Activated CD4-positive, alpha-beta T cell treated with anti-CD3 and anti-CD28 coated beads, Interleukin-2, amount 50 U/mL, for 16 hours (primary cell): ENCODE data around the gene RELT.

Experiments
- DNase-seq: peaks from one replicate; pipeline ENCODE4 v3.0.0-alpha.2; 2020

RELT gene

DNA sequence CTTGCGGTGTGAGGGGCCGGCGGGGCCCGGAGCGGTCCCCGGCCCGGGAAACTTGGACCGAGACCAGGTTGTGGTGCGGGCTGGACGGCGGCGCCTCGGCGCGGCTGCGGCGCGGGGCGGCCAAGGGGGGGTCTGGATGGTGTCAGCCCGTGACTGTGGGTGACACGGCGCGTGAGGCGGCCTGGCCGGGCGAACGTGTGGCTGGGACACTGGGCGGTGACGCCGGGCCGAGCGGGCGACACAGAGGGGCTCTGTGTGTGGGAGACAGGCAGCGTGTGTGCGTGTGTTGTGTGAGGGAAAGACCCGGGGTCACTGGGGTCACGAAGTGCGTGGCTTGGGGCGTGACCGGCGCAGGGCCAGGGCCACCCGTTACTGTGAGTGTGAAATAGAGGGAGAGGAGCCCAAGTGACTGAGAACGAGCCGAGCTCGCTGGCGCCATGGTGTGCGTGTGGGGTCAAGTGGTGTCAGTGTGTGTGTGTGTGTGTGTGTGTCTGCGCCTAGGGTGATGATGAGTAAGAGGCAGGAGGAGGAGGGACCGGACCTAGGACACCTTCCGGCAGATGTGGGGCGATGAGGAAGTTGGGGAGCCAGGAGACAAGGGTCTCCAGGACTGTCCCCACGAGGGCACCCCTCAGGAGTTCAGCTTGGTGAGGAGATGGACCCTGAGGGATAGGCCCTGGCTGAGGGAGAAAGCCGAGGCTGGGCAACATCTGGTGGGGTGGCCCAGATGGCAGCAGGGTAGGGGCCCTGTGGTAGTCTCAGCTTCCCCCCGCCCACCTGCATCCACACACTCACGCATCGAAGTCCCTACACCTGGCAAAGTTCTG is 817 bp downstream of the RELT start:
- peak; percentile 80 for DNase-seq

DNA sequence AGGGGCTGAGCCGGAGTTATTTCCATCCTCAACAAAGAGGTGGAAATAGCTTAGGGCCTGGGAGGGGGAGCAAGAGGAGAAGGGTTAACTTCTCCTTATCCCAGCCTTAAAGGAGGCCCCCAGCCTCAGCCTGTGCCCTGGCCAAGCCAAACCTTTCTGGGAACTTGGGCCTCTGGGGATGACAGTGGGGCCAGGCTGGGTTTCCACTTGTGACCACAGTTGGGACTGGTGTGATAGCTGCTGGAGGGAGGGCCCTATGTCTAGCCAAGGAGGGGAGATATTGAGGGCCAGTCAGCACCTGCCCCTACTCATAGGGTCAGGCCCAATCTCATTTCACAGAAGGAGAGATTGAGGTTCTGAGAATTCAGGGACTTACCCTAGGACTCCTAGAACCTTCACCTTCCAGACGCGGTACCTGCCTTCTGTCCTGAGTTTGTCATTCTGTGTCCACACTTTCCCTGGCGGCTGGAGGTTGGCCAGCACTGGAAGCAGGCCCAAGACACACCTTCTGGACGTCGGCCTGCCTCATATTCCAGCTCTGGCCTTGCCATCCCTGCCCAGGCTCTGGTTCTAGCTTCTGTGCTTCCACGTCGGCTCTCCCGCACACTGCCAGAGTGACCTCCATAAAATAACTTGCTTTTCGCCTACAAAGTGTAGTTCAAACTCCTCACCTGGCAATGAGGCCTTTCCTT is 3.1 kb downstream of the RELT start:
- no peak for DNase-seq

DNA sequence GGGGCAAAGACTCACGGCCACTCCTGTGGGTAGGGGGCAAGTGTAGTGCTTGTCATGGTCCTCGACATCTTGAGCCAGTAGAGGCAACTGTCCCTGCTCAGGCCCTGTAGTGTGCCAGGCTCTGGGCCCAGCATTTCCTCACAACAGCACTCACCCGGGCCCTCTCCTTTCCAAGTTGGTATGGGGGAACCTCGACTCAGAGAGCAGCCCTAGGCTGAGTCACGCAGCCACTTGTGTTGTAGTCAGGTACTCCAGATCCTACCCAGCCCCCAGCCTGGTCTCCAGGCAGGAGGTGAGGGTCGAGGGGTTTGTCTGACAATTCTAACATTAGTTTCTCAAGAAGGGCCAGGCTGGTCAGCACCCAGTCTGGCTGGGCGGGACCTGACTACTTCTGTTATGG is 4.1 kb downstream of the RELT start:
- DNase-seq, result no peak

GRCh38 chr11:73380897-73381410 is 4.8 kb downstream of the RELT start:
- DNase-seq, result no peak

DNA sequence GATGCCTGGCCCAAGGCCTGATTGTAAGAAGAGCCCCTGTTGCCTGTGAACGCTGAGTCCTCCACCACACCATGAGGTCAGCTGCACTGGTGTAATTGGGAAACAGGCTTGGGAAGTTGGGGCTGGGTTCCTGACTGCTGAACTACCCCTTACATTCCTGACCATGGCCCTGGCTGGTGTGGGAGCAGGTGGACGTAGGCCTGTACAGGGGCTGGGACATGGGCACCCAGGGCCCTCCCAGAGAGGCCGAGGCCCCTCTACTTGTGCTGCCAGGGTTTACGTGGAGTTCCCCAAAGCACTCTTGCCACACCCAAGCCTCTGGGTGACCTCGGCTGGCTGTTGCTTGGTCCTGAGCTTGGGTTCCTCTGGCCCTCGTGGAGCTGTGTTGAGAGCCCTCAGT is 5.4 kb downstream of the RELT start:
- DNase-seq, result no peak

GRCh38 chr11:73382183-73382582 is 6.0 kb downstream of the RELT start:
- no peak for DNase-seq

GRCh38 chr11:73382747-73383146 is 6.5 kb downstream of the RELT start:
- DNase-seq, result no peak

DNA sequence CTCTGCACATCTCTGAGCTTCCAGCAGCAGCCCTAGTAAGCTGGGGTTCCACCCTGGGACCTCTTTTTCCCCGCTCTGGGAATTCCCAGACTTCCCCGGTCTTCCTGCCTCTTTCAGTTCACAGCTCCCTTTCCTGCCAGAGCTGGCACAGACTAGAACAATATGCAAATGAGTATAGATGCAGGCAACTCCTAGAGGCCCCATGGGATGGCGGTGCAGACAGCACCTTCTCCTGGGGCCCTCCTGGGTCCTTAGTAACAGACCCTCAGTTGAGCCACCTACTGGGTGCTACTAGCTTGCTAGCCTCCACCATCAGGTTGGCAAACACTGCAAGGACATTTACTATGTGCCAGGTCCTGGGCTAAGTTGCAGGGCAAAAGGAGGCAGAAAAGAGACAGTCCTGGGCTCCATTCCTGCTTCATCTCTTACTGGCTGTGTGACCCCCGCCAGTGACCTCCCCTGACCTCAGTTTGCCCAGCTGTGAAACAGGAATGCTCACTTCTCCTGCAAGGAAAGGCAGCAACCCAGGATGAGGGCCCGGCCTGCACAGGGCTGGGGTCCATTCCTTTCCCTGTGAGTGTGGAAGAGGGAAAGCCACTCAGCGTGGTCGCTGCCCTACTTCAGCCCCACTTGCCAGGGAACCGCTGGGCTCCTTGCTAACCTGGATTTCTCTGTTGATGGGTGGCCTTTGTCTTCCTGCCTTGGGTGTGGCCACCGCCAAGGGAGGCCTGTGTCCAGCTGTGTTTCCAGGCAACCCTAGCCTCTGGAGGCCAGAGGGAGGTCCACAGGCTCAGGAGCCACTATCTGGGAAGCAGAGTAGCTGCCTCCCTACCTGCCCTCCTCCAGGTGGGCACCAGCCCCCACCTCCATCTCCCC is 7.3 kb downstream of the RELT start:
- no peak for DNase-seq

GRCh38 chr11:73384125-73384441 is 7.9 kb downstream of the RELT start:
- no peak for DNase-seq

- DNase-seq, result no peak
Observed at GRCh38 chr11:73384531-73384871, 8.3 kb downstream of the RELT start.

- DNase-seq, result peak; percentile 48
Observed at GRCh38 chr11:73384872-73385689, 8.9 kb downstream of the RELT start.

- DNase-seq, result no peak
Observed at GRCh38 chr11:73386016-73386415, 9.8 kb downstream of the RELT start.

GRCh38 chr11:73386546-73386945 is 10.3 kb downstream of the RELT start:
- no peak for DNase-seq

- DNase-seq, result no peak
Observed at GRCh38 chr11:73387594-73388264, 11.5 kb downstream of the RELT start.

- DNase-seq, result no peak
Observed at GRCh38 chr11:73388265-73389133, 12.3 kb downstream of the RELT start.

DNA sequence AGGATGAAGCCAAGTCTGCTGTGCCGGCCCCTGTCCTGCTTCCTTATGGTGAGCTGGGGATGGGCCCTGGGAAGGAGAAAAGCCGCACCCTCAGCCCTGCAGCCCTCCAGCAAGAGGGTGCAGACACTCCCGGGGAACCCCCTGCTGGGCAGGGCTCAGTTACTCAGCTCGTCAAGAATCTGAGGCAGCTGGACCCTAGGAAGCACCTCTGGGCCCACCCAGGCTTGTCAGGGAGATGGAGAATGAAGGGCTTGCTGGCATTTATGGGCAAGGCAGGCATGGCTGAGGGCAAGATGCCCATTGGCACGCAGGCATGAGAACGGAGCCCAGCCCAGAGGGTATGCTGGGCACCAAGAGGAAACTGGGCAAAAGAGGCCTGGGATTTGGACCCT is 12.9 kb downstream of the RELT start:
- DNase-seq, result no peak

GRCh38 chr11:73389916-73390315 is 13.7 kb downstream of the RELT start:
- no peak for DNase-seq

DNA sequence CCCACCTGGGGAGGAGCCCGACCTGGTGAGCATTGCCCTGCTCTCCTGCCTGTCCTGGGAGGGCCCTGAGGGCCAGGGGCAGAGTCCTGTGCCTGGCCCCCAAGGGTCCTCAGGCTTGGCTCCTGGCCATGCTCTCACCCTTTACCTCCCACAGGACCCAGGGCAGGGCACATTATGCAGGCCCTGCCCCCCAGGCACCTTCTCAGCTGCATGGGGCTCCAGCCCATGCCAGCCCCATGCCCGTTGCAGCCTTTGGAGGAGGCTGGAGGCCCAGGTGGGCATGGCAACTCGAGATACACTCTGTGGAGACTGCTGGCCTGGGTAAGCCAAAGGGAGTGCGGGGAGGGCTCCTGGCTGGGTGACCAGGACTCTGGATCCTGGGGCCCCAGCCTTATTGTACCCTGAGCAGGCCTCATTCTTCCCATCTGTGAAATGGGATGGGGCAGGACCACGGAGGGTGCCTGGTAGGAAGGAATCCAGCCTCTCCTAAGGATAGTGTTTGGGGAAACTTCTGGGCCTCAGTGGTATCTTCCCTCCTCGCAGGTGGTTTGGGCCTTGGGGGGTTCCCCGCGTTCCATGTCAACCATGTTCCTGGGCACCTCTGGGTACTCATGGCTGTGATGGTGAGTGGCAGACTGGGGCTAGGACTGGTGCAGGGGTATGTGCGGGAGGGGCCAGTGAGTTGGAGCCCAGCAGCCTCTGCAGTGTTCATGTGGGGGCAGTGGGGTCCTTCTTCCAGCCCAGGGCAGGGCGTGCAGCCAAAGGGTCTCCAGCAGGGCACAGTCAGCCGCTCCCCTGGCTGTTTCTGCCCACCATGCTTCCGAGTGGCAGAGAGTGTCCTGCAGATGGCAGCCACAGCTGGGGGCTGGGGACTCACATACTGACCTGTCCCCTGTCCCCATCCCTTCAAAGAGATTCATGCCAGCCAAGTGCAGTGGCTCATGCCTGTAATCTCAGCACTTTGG is 14.7 kb downstream of the RELT start:
- DNase-seq, result no peak

DNA sequence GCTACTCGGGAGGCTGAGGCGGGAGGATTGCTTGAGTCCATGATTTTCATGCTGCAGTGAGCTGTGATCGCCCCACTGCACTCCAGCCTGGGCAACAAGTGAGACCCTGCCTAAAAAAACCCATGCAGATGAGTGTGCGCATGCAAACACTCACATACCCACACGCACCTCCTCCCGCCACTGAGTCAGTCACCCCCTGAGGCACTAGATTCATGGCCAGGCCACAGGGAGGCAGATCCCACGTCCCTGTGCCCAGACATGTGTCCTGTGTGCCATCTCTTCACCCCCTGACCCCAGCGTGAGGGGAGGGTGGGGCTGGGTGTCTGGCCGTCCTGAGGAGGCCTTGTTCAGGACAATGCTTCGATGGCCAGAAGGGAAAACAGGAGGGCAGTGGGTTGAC is 15.5 kb downstream of the RELT start:
- DNase-seq, result no peak
